Left kidney (tissue), 1 donor: ENCODE data around the gene SSTR3. TPM values are rescaled to one million over a fixed set of nuclear protein-coding genes. Genes with fewer than 3 reads are reported as not detected.

Source experiments
- polyA plus RNA-seq: library from polyadenylated mRNA; unstranded; fragments of 120-200 nt; gene quantifications from one replicate; pipeline ENCODE4 v1.2.1, GENCODE V29; 2013; ENCODE audit not compliant: insufficient read length

Gene SSTR3
- polyA plus RNA-seq, 1 donor = 0.75 TPM

Other genes starting within 250 kb of the SSTR3 start
- 39.1 TPM for gene TST, start 193.0 kb downstream of the SSTR3 start, polyA plus RNA-seq
- 43.0 TPM for gene MPST, start 192.7 kb downstream of the SSTR3 start, polyA plus RNA-seq
- 23.6 TPM for gene KCTD17, start 160.7 kb downstream of the SSTR3 start, polyA plus RNA-seq
- gene TMPRSS6, start 102.8 kb downstream of the SSTR3 start, polyA plus RNA-seq = 0.33 TPM
- gene IL2RB, start 62.6 kb downstream of the SSTR3 start, polyA plus RNA-seq = 1.2 TPM
- 32.2 TPM for gene C1QTNF6, start 24.2 kb downstream of the SSTR3 start, polyA plus RNA-seq
- gene RAC2, start 31.8 kb upstream of the SSTR3 start, polyA plus RNA-seq = 5.1 TPM
- 3.9 TPM for gene CYTH4, start 70.0 kb upstream of the SSTR3 start, polyA plus RNA-seq
- 1.1 TPM for gene ELFN2, start 215.0 kb upstream of the SSTR3 start, polyA plus RNA-seq